ENCODE results near the gene PALLD.

Gene PALLD

DNA sequence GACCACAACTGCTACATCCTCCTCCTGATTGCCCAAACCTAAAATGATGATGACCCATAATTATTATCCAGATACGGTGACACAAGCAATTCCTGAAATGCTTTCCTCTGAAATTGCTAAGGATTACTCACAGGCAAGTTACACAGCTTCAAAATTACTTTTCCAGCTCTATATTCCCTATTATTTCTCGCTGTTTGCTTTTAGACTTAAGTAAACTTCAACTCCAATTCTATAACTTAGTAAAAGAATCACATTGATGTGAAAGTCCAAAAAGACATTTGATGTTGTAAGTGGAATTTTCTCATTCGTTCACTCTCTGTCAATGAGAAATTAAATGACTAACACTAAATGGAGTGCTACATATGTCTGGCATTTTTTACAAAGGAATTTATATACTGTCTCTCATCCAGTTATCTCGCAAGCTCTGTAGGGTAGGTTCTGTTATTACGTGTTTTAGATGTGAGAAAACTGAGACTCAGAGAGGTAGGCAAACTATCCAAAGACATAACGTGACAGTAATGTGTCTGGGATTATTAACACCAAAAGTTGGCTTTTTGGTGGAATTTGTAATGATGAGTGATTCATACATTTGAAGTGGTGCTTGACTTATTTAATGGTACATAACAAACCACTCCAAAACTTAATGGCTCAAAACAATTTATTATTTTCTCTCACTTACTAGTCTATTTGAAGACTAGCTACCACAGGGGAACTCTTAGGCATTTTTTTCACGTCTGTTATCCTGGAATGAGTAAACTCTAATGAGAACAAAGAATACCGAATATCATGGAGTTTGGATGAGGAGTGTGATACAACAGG, 31.5 kb downstream of the PALLD start:
- no peak for DNase-seq

DNA sequence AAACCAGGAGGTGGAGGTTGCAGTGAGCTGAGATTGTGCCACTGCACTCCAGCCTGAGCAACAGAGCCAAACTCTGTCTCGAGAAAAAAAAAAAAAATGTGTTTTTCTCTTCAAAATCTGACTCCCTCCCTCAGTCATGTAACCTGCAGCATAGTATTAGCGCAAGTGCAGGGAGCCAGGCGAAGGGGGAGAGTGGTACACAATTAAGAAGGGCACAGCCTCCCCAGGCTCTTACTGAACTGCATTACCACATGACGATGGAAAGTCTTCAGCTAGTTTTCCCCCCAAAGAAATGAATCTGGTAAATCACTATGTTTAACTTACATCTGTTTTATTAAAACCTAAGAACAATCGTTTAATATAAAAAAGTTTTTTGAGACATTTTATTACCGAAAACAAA, 32.4 kb downstream of the PALLD start:
- DNase-seq = no peak

DNA sequence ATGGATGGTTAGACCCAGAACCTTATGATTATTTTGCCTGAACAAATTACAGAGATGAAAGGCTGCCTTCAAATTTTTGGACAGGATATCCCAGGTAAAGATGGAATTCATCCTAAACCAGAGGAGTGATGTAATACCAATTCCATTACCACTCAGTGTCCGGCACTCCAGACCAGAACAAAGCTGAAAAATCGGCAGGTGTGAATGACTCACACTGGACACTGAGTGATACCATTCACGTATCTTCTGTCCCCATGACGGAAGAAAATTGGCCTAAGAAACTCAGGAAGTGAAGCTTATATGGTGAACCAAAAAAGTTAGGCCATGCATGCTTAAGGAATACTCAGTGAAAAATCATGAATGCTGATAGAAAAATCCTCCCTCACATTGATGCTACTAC, 34.5 kb downstream of the PALLD start:
- no peak for DNase-seq

DNA sequence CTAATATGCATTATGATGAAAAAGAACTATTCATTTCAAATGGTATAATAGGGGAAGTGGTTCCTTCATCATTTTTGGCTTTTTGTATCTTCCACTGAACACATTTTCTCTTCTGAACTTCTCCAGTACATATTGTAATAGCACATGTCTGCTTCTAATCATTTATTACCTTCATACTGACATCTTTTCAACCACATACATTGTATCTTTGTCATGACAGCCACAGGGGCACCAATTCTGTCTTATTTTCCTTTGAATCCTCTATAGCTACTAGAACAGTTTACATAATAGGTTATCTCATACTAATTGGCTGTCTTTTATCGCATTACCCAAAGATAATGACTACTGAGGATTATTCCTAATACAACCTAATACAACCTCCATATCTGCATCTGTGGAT, 37.7 kb downstream of the PALLD start:
- no peak for DNase-seq

DNA sequence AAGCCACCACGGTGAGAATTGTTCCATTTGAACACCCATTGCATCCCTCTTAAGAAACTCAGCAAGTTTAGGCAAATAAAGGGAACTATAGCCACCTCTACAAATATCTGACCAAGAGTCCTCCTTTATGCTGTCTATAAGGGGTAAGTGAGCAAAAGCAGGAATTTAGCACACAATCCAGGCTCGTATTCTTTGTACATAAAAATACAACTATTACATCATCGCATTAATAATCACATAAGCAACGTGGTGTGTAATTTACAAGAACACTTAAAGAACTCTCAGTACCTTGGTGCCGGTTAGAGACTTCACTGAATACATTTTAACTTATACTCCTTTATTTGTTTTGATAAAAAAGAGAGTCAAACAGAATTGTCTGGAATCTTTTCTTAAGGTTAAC, 38.8 kb downstream of the PALLD start:
- no peak for DNase-seq

DNA sequence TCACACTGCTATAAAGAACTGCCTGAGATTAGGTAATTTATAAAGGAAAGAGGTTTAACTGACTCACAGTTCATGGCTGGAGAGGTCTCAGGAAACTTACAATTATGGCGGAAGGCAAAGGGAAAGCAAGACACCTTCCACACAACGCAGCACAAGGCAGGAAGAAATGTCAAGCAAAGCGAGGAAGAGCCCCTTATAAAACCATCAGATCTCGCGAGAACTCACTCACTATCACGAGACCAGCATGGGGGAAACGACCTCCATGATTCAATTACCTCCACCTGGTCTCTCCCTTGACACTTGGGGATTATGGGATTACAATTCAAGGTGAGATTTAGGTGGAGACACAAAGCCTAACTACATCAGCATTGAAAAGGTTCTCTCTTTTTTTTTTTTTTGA, 39.6 kb downstream of the PALLD start:
- DNase-seq = no peak

DNA sequence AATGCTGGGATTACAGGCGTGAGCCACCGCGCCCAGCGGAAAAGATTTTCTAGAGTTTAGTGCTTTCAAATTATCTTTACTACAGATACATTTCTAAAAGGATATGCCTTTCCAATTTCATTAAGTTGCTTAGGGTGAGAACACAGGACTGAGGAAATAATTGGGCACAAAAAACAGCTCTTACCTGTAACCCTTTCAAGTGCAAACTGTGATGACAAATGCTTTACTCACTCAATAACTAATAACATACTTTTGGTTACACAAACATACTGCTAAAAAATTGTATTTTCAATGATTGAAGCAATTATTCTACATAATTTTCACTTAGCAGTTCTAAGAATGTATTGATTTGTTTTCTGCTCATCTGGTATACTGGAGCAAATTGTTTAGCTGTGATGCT, 40.2 kb downstream of the PALLD start:
- DNase-seq = no peak

DNA sequence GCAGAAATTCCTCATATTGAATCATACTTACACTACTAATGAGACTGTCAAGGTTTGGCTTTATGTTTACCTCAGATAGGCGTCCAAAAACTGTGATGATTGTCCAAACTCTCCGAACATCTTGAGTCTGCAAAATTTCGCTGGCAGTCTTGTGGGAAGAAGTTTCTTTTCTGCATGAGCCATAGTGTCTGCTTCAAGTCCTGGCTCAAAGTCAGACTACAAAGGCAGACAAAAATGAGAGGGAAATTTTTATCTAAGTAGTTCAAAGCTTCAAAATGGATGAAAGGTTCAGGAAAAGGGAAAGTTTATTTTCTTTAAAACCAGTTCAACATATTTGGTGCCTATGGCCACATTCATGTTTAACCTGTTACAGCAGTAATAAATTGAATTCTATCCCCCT, 40.7 kb downstream of the PALLD start:
- DNase-seq = no peak

DNA sequence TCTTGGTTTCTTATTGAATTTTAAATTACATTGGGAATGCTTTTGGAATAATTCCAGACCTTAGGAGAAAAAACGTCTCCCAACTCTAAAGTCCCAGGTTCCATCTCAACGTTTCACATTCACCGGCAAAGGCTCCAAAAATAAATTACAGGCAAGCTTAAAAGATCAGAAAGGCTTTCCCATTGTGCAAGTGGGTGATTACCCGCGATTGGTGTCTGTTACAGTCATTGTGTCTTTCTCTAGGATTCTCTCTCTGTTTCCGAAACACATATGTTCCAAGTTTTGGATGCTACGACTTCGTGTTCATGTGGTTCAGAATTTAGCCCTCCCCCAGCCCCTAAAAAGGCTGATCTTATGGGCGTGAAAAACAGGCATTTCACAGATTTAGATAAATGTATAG, 41.8 kb downstream of the PALLD start:
- no peak for DNase-seq

DNA sequence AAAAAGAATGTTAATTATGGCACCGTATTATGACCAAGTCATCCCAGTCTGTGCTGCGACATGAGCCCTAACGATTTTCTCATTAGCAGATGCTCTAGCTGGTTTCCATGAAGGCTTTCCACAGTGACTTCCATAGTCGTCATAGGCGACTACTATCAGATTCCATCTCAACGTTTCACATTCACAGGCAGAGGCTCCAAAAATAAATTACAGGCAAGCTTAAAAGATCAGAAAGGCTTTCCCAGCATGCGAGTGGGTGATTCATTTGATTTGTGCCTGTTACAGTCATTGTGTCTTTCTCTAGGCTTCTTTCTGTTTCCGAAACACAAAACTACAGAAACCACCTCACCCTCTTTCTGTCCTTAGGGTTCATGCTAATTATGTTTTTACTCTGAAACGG, 43.2 kb downstream of the PALLD start:
- no peak for DNase-seq

DNA sequence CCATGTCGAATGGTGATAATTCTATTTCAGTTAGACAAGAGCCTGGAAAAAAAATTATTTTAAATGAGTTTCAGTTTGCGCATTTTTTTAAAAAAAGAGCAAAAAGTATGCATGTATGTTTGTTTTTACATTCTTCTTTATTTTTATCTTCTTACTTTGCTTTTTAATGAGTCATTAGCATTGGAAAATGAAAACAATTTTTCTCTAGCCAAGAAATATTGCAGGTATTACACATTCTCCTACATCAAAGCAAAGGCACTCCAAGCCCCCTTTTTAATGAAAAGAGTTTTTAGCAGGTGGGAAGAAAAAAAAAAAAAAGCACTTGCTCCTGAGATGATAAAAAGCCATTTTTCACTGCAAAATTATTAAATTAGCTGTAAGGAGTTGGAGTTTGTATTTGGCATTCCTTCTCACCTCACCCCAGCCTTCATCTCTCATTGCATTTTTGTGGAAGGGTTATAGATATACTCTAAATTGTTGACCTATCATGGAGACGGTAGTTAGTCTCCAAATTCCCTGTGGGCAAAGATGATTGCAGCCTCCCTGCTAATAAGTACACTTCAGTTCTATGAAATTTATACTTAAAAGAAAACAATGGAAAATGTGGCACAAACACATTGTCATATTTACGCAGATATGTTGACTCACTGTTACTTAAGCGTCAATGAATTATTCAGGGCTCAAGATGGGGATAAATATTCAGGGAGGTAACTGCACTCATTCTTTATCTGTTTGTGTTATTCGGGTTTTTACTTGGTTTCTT, 43.8 kb downstream of the PALLD start:
- no peak for DNase-seq

DNA sequence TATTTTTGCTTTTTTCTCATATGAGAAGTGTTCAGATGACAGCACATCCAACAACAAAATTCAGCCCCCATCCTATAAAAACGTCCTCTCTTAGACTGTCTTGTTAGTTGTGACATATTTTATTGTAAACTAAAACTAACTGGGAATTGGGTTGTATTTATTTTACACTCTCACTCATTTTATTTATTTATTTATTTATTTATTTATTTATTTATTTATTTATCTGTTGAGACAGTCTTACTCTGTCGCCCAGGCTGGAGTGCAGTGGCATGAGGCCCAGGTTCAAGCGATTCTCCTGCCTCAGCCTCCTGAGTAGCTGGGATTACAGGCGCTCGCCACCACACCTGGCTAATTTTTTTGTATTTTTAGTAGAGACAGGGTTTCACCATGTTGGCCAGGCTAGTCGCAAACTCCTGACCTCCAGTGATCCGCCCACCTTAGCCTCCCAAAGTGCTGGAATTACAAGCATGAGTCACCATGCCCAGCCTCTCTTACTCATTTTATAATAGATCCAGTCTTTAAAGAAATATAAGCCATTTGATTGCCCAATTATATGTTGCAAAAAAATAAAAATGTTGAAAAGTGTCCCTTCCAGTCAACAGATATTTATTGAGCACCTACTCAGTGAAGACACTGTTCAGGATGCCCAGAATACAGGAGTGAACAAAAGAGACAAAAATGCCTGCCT, 44.6 kb downstream of the PALLD start:
- no peak for DNase-seq

DNA sequence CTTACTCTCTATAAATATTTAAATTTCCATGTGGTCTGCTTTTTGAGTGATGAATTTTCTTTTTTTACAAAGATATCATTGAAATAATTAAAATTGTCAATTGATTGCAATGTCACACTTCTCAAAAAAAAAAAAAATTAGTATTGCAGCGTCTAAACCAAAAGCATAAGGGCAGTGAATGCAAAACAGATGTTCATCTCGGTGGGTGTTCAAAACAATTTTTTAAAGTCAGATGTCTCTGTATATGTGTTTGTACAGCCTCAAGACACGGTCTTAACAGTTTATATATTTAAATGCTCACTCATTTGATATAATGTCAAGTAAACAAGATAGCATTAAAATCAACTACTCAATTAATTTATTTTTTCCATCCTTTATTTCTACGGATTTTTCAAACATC, 52.3 kb downstream of the PALLD start:
- DNase-seq = no peak

DNA sequence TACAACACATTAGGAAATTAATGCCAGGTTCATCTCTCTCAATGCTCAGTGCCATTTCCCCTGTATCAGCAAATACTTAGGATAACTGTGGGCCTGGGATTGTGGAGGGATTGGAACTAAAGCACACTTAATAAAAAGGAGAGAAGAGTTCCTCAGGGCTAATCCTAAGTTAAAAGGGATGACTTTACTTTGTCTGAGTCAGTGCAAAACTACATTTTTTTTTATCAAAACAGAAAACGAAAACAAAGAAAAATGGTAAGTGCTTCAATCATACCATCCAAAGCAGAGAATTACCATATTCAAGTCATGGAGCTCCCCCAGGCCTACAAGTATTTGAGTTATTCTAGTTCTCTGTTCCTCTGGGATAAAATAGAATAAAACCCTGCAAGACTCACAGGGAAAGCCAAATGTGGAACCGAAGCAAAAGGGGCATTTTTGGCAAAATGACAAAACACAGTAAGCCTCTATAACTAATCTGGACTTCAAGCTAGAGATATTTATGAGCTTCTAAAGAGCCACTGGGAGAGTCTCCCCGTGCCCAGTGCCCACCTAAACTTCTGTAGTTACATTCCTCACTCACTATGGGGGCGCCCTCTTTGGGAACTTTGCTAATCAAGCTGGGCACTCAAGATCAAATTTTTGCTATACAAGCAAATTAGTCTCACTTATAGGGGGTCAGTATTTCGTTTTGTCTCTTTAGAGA, 53.4 kb downstream of the PALLD start:
- DNase-seq = no peak

DNA sequence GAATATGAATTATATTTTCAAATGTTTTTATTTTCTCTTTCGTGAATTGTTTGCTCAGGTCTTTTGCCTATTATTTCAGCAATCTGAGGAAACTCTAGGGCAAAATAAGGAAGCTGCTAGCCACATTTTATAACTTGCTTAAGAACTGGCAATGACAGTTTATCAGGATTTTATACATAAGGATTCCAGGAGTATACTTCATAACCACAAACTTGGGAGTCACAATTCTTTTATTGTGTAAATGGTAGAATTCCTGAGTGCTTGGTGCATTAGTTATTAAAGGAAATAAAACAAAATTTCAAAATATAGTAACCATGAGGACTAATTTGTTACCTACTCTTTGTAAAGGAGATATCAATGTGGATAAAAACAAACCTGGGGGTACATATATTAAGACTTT, 54.4 kb downstream of the PALLD start:
- no peak for DNase-seq

DNA sequence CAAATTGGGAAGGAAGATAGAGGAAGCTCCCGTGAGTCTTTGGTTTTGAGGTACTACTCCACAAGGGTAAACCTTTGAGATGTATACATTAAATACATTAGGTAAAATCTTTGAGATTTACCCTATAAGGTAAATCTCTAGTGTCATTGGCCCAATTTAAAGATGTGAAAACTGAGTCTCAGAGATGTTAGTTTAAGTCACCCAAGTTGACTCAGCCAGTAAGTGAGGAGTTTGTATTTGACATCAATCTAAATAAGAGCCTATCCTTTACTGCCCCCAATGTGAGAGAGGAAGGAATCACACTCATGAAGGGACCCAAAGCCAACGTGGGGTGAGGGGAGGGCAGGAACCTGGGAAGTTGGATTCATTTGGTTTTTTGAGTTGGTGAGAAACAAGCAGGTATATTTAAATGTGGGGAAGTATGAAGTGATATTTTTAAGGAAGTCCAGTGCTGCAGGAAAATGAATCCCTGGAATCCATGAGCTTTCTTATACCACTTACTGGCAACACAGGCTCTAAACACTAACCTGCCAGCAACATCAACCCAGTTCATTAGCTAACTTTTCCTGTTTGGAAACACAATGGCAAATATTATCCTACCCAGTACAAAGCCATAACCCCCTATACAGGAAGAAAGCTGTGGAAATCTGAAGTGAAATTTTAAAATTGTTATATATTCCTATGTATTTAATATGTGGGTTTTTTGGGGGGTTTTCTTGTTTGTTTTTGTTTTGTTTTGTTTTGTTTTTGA, 55.3 kb downstream of the PALLD start:
- DNase-seq = peak; percentile 1

DNA sequence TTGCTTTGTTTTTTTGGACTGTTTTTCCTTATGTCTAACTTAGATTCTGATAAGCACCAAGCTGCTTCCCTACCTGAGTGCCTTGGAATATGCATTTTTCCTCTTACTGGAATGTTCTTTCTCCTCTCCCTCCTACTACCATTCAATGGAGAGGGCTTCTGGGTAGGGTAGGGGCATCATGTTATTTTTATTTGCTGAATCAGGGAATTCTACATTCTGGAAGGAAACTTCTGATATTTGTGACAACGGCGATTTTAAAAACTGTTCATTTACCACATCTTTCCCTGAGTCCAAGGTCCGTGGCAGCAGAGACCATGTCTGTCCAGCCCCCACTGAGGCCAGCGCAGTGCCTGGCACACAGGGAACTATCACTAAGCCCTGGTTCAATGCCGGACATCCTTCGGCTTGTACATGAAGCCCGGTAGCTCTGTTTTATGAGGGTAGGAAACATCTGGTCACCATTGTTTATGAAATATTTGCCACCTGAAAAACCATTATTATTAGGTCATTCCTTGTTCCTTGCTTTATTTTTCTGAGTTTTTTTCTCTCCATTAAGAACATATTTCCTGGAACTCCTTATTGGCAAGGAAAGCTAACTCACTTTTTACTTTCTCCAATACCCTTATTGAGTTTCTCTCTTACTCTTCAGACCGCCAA, 57.0 kb downstream of the PALLD start:
- DNase-seq = no peak

DNA sequence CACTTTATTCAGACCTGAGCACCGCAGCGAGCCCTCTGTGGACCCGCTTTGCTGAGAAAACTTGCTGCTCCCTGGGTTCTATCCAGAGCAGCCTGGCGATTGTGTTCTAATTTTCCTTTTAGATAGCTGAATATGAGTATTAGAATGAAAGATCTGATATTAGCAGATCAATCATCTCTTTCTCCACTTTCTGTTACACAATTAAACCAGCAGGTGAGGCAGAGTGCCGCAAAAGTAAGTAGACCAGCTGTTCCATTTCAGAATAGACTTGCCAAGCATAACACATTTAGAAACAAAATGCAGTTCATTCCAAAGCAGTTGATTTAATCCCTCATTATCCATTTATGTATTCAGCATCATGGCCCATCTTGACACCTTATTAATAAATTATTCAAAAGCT, 58.6 kb downstream of the PALLD start:
- DNase-seq = no peak

DNA sequence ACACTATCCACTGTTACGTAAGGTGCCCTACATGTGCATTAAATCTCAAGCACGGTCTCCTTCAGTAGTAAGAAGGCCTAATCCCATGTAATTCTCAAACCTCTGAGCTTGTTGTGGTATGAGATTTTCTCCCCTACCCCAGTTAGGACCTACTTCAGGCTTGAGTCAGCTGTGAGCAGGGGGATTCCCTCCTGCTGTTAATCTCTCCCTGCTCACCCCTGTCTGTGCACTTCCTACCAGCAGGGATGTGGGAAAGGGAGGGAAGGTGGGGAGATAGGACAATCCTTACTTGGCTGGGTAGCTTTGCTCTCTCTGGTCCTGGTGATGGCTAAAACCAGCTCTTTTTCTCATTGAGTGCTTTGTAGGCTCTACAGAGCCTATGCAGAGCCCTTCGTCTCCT, 60.8 kb downstream of the PALLD start:
- DNase-seq = no peak

DNA sequence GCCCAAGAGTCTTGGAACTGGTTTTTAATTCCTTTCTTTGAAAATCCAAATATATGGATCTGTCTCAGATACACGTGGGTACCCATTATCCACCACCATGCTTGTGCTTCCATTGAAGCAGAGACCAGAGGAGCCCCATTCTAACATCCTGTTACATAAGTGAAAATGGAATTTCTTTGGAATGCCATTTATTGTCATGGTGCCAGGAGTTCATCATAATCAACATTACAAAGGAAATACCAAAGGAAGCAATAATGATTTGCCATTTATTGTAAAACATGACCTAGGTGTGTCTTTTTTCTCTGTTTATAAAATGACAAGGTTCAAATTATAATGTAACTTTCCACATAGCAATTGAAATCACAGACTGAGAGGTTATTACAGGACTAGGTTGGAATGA, 61.7 kb downstream of the PALLD start:
- no peak for DNase-seq

DNA sequence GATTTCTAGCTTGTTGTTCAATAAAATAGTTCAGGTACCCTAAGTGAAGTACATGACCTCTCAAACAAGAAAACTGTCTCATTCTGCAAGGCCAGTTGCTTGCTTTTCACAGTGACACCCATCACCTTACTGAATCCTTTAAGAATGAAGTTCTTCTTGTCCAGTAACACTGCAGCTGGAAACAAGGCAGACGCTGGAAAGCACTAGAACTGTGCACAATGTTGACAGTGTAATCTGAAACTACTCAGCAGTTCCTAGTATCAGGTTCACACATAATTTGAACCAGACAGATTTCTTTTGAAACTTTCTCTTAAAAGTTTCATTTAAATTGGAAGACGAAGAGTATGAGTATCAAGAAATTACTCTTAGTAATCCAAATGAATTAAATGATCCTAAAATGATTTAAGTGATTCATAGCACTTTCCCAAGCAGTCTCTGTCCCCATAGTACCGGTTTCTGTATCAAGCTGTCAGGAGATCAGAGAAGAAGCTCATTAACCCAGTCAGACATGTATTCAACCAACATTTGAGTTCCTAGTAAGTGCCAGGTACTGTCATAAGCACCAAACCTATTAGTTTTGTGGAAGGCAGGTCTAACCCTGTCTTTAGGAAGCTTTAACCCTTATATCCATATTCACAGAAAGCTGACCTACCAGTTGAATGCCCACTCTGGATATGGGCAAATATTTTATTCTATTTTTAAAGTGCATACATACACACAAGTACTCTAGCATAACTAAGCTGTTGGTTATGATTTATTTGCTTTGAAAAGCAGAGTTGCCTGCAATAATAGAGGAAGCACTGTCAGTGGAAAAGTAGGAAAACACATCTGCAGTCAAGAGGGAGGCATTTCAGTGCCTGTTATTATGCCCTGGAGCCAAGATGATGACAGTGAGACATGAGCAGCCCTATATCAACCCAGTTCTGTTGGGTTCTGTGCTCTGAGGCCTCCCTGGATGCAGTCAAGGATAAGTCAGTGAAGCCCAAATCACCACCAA, 63.6 kb downstream of the PALLD start:
- DNase-seq = no peak
